ENCODE results near the gene NPDC1. TPM values are rescaled to one million over a fixed set of nuclear protein-coding genes. Genes with fewer than 3 reads are reported as not detected.

Gene NPDC1
- total RNA-seq, 2 experiments from 2014 or later = 36.0 to 42.6 TPM

- H3K36me3 Mint-ChIP-seq = no peaks in the 10 kb centered on the region
- intact Hi-C loops (cut with micrococcal nuclease) = no loop called here
- ChIA-PET CTCF (interaction anchor here (1.1 to 4.5 kb wide), 5 partner anchors 8 to 33 kb away, joined by 3 to 29 read pairs (median 4); partner anchors contain the start of genes ABCA2 and PAXX), POLR2A (no interaction called here)
- no peaks in the 10 kb centered on the region for H3K9me3 Mint-ChIP-seq
- DNase-seq = no peak
- no peak overlapping the region for H3K4me3 Mint-ChIP-seq
- peaks cover 24% of the 10 kb centered on the region for H3K4me1 Mint-ChIP-seq (ENCODE audit: low read depth)
- peaks cover 7% of the 10 kb centered on the region for H3K27me3 Mint-ChIP-seq
- no peak overlapping the region for H3K27ac Mint-ChIP-seq
These were observed 43.9 kb downstream of the NPDC1 start for GRCh38 chr9:137001857-137002645.

GRCh38 chr9:137000177-137000930 is 45.6 kb downstream of the NPDC1 start:
- Mint-ChIP-seq H3K27me3 (peaks cover 7% of the 10 kb centered on the region), H3K36me3 (no peaks in the 10 kb centered on the region), H3K27ac (peak overlapping the region; percentile 54), H3K4me3 (no peak overlapping the region), H3K9me3 (no peaks in the 10 kb centered on the region), H3K4me1 (ENCODE audit: low read depth) (peaks cover 30% of the 10 kb centered on the region)
- intact Hi-C loops (cut with micrococcal nuclease) = no loop called here
- POLR2A ChIA-PET = interaction anchor here (1.1 to 1.3 kb wide), 2 partner anchors 35 to 114 kb away, joined by 3 to 4 read pairs; partner anchors contain the start of gene TRAF2
- CTCF ChIA-PET = interaction anchor here (0.6 to 1.7 kb wide), 6 partner anchors 22 to 158 kb away, joined by 3 to 21 read pairs (median 4); partner anchors contain the start of gene AJM1
- peak; percentile 69 for DNase-seq

DNA sequence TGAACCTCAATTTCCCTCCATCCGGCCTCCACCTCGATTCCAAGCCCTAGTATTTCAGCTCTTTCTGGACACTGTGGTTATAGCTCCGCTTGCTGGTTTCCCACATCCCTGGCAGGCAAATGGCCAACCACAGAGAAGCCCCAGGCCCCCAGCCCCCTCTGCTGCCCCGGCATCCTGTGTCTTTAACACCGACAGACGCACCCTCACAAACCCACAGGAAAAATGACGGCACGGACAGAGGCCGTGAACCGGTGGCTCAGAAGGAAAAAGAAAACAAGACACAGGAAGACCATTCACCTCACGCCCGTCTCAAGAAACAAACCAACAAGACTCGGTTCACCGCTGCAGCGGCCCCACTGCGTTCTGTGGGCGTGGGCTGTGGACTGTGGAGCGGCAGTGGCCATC is 48.1 kb downstream of the NPDC1 start:
- H3K4me1 Mint-ChIP-seq (ENCODE audit: low read depth) = peaks cover 39% of the 10 kb centered on the region
- H3K9me3 Mint-ChIP-seq = no peaks in the 10 kb centered on the region
- peak; percentile 56 for DNase-seq
- ChIA-PET CTCF (no interaction called here), POLR2A (interaction anchor here (0.7 kb wide), 1 partner anchor 129 kb away, joined by 3 read pairs; no protein-coding TSS in a partner anchor)
- intact Hi-C loops (cut with micrococcal nuclease) = loop anchor here (5.0 kb wide), 1 partner anchor 34 kb away; the partner anchor contains the start of gene FUT7
- H3K27me3 Mint-ChIP-seq = peaks cover 7% of the 10 kb centered on the region
- peak overlapping the region; percentile 3 for H3K4me3 Mint-ChIP-seq
- H3K36me3 Mint-ChIP-seq = peaks cover 10% of the 10 kb centered on the region
- peak overlapping the region; percentile 46 for H3K27ac Mint-ChIP-seq

DNA sequence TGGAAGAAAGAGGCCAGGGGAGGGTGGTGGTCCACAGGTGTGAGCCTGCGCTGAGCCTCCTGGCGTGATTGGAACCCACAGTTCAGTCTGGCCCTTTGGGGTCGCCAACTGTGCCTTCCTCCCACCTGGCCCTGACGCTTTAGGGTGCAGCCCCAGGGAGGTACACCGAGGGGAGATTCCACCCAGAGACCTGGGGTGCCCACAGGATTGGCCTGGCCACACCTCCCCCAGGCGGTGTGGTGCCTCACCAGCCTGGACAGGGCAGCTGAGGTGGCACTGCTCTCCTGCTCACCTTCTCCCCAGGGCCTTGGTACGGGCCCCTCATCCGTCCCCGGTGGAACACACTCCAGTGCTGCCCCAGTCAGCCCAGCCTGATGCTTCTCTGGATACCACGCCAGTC is 48.6 kb downstream of the NPDC1 start:
- H3K36me3 Mint-ChIP-seq = peaks cover 10% of the 10 kb centered on the region
- DNase-seq = no peak
- ChIA-PET CTCF (interaction anchor here (1.4 to 1.8 kb wide), 2 partner anchors 22 to 38 kb away, joined by 8 to 15 read pairs; no protein-coding TSS in a partner anchor), POLR2A (interaction anchor here (0.7 kb wide), 1 partner anchor 130 kb away, joined by 3 read pairs; no protein-coding TSS in a partner anchor)
- peaks cover 39% of the 10 kb centered on the region for H3K4me1 Mint-ChIP-seq (ENCODE audit: low read depth)
- H3K4me3 Mint-ChIP-seq = no peak overlapping the region
- intact Hi-C loops (cut with micrococcal nuclease) = loop anchor here (5.0 kb wide), 1 partner anchor 35 kb away; the partner anchor contains the start of gene FUT7
- H3K27me3 Mint-ChIP-seq = peaks cover 7% of the 10 kb centered on the region
- H3K9me3 Mint-ChIP-seq = no peaks in the 10 kb centered on the region
- H3K27ac Mint-ChIP-seq = no peak overlapping the region

DNA sequence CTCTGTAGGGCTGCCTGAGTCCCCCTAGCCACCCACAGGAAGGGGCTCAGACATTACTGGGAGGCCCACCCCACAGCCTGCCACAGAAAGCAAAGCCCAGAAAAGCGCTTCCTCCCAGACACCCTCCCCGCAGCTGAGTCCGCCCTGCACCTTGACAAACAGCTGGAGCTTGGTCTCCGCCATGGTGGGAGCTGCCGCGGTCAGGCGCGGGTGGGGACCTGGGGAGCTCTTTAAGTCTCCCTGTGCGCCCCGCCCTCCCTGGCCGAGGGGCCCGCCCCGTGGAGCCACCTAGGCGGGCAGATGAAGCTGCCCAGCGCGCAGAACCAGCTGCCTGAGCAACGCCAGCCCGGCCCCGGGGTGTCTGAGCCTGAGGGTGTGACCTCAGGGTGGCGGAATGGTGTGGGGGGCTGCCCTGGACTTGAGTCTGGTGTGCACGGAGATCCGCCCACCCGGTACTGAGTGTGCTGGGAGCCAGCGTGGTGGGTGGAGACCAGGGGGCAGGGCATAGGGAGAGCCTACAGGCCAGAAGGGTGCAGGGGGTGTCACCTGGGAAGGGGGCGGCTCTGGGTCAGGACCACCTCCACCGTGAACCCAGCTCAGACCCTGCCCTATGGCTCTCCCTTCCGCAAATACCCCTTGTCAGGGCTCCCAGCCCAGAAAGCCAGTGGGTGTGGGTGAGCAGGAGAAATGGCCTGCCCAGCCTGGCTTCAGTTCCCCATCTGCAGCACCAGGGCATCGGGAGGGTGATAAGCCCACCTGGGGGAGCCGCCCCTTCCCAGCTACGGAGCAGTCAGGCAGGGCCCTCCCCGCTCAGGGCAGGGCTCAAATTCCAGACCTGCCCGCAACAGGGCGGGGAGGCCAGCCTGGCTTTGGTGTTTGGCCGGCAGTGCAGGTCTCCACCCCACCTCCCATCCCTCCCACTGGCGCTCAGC is 49.4 kb downstream of the NPDC1 start, which contains the start of gene CLIC3:
CLIC3 (minus strand) TSS at position 208 of the 932 bp plus-strand sequence; CDS start at position 183, 25 bp downstream.
- no peak within 1 kb of the TSS for H3K27ac Mint-ChIP-seq
- no peaks in the 10 kb centered on the region for H3K9me3 Mint-ChIP-seq
- intact Hi-C loops (cut with micrococcal nuclease) = loop anchor here (5.0 kb wide), 1 partner anchor 36 kb away; the partner anchor contains the start of gene FUT7
- H3K36me3 Mint-ChIP-seq = peaks cover 10% of the 10 kb centered on the region
- POLR2A ChIA-PET = interaction anchor here (0.8 to 1.0 kb wide), 2 partner anchors 30 to 110 kb away, joined by 3 read pairs; partner anchors contain the start of gene TRAF2
- CTCF ChIA-PET = interaction anchor here (0.8 to 1.8 kb wide), 7 partner anchors 9 to 209 kb away, joined by 3 to 15 read pairs (median 5); partner anchors contain the start of genes ABCA2 and AJM1
- peaks cover 39% of the 10 kb centered on the region for H3K4me1 Mint-ChIP-seq (ENCODE audit: low read depth)
- peak; percentile 47 for DNase-seq
- peaks cover 7% of the 10 kb centered on the region for H3K27me3 Mint-ChIP-seq
- no peak within 1 kb of the TSS for H3K4me3 Mint-ChIP-seq

- peaks cover 7% of the 10 kb centered on the region for H3K27me3 Mint-ChIP-seq
- CTCF ChIA-PET = interaction anchor here (0.8 to 1.8 kb wide), 7 partner anchors 9 to 208 kb away, joined by 3 to 15 read pairs (median 5); partner anchors contain the start of genes ABCA2 and AJM1
- POLR2A ChIA-PET = interaction anchor here (0.8 to 1.0 kb wide), 2 partner anchors 31 to 110 kb away, joined by 3 read pairs; partner anchors contain the start of gene TRAF2
- DNase-seq = no peak
- H3K4me1 Mint-ChIP-seq (ENCODE audit: low read depth) = peaks cover 39% of the 10 kb centered on the region
- intact Hi-C loops (cut with micrococcal nuclease) = loop anchor here (5.0 kb wide), 1 partner anchor 36 kb away; the partner anchor contains the start of gene FUT7
- H3K27ac Mint-ChIP-seq = no peak overlapping the region
- H3K4me3 Mint-ChIP-seq = no peak overlapping the region
- H3K9me3 Mint-ChIP-seq = no peaks in the 10 kb centered on the region
- H3K36me3 Mint-ChIP-seq = peaks cover 10% of the 10 kb centered on the region
These were observed 50.1 kb downstream of the NPDC1 start for GRCh38 chr9:136995772-136996311.

DNA sequence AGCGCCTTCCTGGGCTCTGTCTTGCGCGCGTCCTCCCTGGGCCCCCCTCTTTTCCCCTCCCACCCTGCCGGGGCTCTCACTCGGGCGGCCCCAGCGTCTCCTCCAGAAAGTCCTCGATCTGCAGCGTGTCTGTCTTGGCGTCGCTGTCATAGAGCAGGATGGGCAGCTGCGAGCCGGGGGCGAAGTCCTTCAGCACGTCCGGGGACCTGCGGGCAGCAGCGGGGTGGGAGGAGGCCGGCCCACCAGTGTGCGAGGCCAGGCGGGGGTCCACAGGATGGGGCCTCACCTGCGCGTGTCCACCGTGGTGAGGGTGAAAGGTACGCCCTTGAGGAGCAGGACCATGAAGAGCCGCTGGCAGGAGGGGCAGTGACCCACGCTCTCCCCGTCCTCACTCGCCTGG is 50.6 kb downstream of the NPDC1 start:
- DNase-seq = no peak
- Mint-ChIP-seq H3K4me1 (ENCODE audit: low read depth) (peaks cover 35% of the 10 kb centered on the region), H3K27ac (no peak overlapping the region), H3K4me3 (no peak overlapping the region), H3K9me3 (no peaks in the 10 kb centered on the region), H3K36me3 (peaks cover 10% of the 10 kb centered on the region), H3K27me3 (peaks cover 7% of the 10 kb centered on the region)
- intact Hi-C loops (cut with micrococcal nuclease) = loop anchor here (5.0 kb wide), 1 partner anchor 37 kb away; the partner anchor contains the start of gene FUT7
- ChIA-PET CTCF (interaction anchor here (1.4 to 1.6 kb wide), 2 partner anchors 10 to 47 kb away, joined by 4 to 5 read pairs; no protein-coding TSS in a partner anchor), POLR2A (interaction anchor here (1.0 kb wide), 1 partner anchor 32 kb away, joined by 3 read pairs; no protein-coding TSS in a partner anchor)

DNA sequence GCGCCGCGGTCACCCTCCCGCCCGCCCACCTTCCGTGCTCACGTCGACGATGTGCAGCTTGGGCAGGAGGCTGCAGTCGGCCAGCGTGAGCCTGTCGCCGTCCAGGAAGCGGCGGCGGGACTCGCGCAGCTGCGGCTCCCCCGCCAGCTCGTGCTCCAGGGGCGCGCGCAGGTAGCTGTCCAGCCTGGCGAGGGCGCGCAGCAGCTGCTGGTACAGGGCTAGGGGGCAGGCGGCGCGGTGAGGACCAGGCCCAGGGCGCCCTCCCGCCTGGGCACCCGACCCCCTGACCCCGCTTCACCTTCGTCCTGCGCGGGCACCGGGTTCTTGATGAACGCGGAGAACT is 51.1 kb downstream of the NPDC1 start:
- H3K27ac Mint-ChIP-seq = no peak overlapping the region
- peaks cover 10% of the 10 kb centered on the region for H3K36me3 Mint-ChIP-seq
- H3K4me1 Mint-ChIP-seq (ENCODE audit: low read depth) = peaks cover 31% of the 10 kb centered on the region
- peaks cover 7% of the 10 kb centered on the region for H3K27me3 Mint-ChIP-seq
- CTCF ChIA-PET = interaction anchor here (1.7 kb wide), 1 partner anchor 202 kb away, joined by 4 read pairs; no protein-coding TSS in a partner anchor
- no peak for DNase-seq
- H3K4me3 Mint-ChIP-seq = no peak overlapping the region
- intact Hi-C loops (cut with micrococcal nuclease) = loop anchor here (5.0 kb wide), 3 partner anchors 37 to 208 kb away; partner anchors contain the start of genes C8G and FUT7
- POLR2A ChIA-PET = no interaction called here
- no peaks in the 10 kb centered on the region for H3K9me3 Mint-ChIP-seq

DNA sequence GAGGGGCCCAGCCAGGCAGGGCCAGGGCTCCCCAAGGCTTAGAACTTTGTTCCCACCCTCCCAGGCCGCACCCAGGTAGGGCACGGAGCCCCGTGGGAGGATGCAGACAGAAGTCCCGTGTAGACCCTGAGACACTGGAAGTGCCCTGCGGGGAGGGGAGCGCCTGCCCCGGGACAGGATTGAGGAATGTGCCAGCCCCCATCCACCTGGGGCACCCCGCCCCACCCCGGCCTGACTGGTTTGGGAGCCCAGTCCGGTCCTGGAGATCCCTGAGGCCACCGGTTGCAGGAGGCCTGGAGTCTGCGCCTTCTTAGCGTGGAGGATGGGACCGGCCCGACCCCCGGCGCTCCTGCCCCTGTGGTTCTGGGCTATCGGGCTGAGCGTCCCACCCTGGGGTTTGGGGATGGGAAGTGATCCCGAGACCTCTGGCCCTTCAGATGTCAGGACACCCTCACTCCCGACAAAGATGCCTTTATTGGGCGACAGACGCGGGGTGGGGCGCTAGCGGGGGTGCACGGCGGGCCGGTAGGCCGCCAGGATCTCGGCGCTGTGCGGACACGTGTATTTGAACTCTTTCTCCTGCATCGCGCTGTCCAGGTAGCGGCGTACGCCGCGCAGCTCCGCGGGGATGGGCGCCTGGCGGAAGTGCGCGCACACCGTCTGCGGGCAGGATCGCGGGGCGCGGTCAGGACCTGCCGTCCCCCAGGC is 51.6 kb downstream of the NPDC1 start:
- no peaks in the 10 kb centered on the region for H3K9me3 Mint-ChIP-seq
- ChIA-PET CTCF (interaction anchor here (1.7 to 2.5 kb wide), 2 partner anchors 34 to 202 kb away, joined by 4 to 24 read pairs; partner anchors contain the start of gene ABCA2), POLR2A (interaction anchor here (1.0 kb wide), 1 partner anchor 73 kb away, joined by 3 read pairs; no protein-coding TSS in a partner anchor)
- DNase-seq = no peak
- H3K27ac Mint-ChIP-seq = no peak overlapping the region
- intact Hi-C loops (cut with micrococcal nuclease) = loop anchor here (5.0 kb wide), 2 partner anchors 47 to 207 kb away; partner anchors contain the start of gene C8G
- peaks cover 10% of the 10 kb centered on the region for H3K36me3 Mint-ChIP-seq
- peaks cover 7% of the 10 kb centered on the region for H3K27me3 Mint-ChIP-seq
- H3K4me3 Mint-ChIP-seq = no peak overlapping the region
- H3K4me1 Mint-ChIP-seq (ENCODE audit: low read depth) = peaks cover 31% of the 10 kb centered on the region
